ENCODE measurements around the gene HDAC4.

The HDAC4 gene

DNA sequence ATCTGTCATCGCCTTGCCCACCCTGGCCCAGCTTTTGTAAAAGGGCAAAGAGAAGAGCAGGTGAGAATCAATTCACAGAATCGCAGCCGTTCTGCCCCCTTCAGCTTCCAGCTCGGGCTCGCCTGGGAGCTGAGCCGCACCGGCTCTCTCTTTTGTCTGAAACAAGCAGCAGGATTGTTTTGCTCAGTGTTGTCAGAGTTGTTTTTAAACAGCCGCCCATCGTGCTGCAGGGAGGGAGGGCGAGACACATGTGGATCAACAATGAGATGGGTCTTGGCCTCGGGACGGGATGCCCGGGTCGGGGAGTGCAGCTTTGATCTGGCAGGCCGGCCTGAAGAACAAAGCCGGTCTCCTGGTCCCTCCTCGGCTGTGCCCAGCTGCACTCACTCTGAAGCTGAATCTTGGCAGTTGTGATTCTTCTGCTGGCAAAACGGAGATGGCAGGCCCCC is 39.7 kb upstream of the HDAC4 start:
- H3K36me3 ChIP-seq (ENCODE audit: control insufficient read depth in 2 of 2, insufficient read depth in 1 of 2, low read length in 2 of 2): no peaks in the 10 kb centered on the region
- POLR2A ChIA-PET: no interaction called here
- no peak overlapping the region for H3K27ac ChIP-seq (ENCODE audit: extremely low read depth, low read depth, low read length)
- no peak overlapping the region for H3K4me3 ChIP-seq (ENCODE audit: low read depth, low read length)
- H3K4me1 ChIP-seq (ENCODE audit: control insufficient read depth, insufficient read depth, low read length): no peaks in the 10 kb centered on the region
- CTCF ChIA-PET: no interaction called here
- no peaks in the 10 kb centered on the region for H3K9me3 ChIP-seq (ENCODE audit: control insufficient read depth, insufficient read depth, low read depth, low read length)
- TF ChIP-seq GLIS2 (tag by site-specific recombination; IDR thresholded peaks at IDR 0.05) (no peak), SCRT1 (tag by site-specific recombination; IDR thresholded peaks at IDR 0.05; ENCODE audit: borderline replicate concordance) (no peak), ZNF707 (tag by site-specific recombination; IDR thresholded peaks at IDR 0.05) (no peak), AEBP2 (tag by site-specific recombination; IDR thresholded peaks at IDR 0.05; ENCODE audit: borderline replicate concordance) (no peak), ZNF768 (tag by site-specific recombination; IDR thresholded peaks at IDR 0.05) (no peak), ZBTB21 (tag by site-specific recombination; IDR thresholded peaks at IDR 0.05) (no peak), ZNF391 (tag by site-specific recombination; IDR thresholded peaks at IDR 0.05; ENCODE audit: borderline replicate concordance, low read depth) (no peak), ZNF48 (tag by site-specific recombination; IDR thresholded peaks at IDR 0.05) (no peak), SP2 (tag by site-specific recombination; IDR thresholded peaks at IDR 0.05) (no peak), ZNF629 (tag by site-specific recombination; IDR thresholded peaks at IDR 0.05) (no peak), ZNF76 (tag by site-specific recombination; IDR thresholded peaks at IDR 0.05; ENCODE audit: borderline replicate concordance, low read depth) (no peak), SCRT2 (tag by site-specific recombination; IDR thresholded peaks at IDR 0.05) (no peak), ZNF658 (tag by site-specific recombination; IDR thresholded peaks at IDR 0.05) (no peak), ZNF169 (tag by site-specific recombination; IDR thresholded peaks at IDR 0.05) (no peak), ZNF202 (tag by site-specific recombination; IDR thresholded peaks at IDR 0.05; ENCODE audit: borderline replicate concordance) (no peak), ZIC2 (tag by site-specific recombination; IDR thresholded peaks at IDR 0.05) (no peak)

- TF ChIP-seq ZNF521 (tag by site-specific recombination; IDR thresholded peaks at IDR 0.05) (no peak), ZNF214 (tag by site-specific recombination; IDR thresholded peaks at IDR 0.05; ENCODE audit: borderline replicate concordance) (no peak), ZNF830 (tag by site-specific recombination; IDR thresholded peaks at IDR 0.05; ENCODE audit: low read depth) (no peak), ZNF561 (tag by site-specific recombination; IDR thresholded peaks at IDR 0.05; ENCODE audit: borderline replicate concordance) (no peak), BCL11B (tag by site-specific recombination; IDR thresholded peaks at IDR 0.05; ENCODE audit: low read depth) (no peak)
- Histone ChIP-seq H3K9me3 (ENCODE audit: control insufficient read depth, insufficient read depth, low read depth, low read length) (no peaks in the 10 kb centered on the region), H3K36me3 (ENCODE audit: control insufficient read depth in 2 of 2, insufficient read depth in 1 of 2, low read length in 2 of 2) (no peaks in the 10 kb centered on the region), H3K4me1 (ENCODE audit: control insufficient read depth, insufficient read depth, low read length) (no peaks in the 10 kb centered on the region), H3K4me3 (ENCODE audit: low read depth, low read length) (no peak overlapping the region), H3K27ac (ENCODE audit: extremely low read depth, low read depth, low read length) (no peak overlapping the region)
- POLR2A ChIA-PET: no interaction called here
- CTCF ChIA-PET: interaction anchor here (0.6 kb wide), 1 partner anchor 761 kb away, joined by 3 read pairs; no protein-coding TSS in a partner anchor
These were observed 39.0 kb upstream of the HDAC4 start for GRCh38 chr2:239439754-239440315.

DNA sequence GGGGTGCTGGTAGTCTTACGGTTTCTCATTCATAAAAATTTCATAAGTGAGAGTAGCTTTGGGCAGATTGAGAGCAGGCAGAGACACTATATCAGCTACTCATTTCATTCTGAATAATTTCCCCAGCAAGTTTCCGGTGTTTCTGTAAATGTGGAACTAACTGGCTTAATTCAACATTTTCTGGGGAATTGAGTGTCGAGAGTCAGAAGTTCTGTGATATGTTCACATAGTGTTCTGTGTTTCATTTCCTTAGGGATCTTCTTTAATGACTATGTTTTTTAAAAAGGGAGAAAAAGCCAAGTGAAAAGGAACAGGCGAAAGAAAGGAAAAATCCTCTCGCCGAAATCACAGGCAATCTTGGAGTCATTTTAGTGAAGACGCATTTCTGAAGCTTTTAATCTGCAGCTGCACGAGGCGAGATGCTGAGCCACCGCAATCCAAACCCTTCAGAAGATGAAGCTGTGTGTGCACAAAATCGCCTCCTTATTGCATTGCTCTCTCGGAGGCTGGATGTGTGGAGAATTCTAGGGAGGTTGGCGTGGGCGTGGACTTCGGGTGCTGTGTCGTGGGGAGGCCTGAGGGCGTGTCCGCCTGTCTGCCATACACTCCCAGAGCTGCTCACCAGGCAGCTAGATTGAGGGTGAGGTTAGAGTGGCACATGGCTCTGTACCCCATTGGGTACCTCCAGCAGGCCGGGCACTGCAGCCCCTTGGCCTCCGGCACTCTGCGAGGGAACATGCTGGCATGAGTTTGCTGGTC is 38.4 kb upstream of the HDAC4 start:
- CTCF ChIA-PET: interaction anchor here (0.6 kb wide), 1 partner anchor 760 kb away, joined by 3 read pairs; no protein-coding TSS in a partner anchor
- H3K4me3 ChIP-seq (ENCODE audit: low read depth, low read length): no peak overlapping the region
- POLR2A ChIA-PET: no interaction called here
- H3K36me3 ChIP-seq (ENCODE audit: control insufficient read depth in 2 of 2, insufficient read depth in 1 of 2, low read length in 2 of 2): no peaks in the 10 kb centered on the region
- no peaks in the 10 kb centered on the region for H3K4me1 ChIP-seq (ENCODE audit: control insufficient read depth, insufficient read depth, low read length)
- no peaks in the 10 kb centered on the region for H3K9me3 ChIP-seq (ENCODE audit: control insufficient read depth, insufficient read depth, low read depth, low read length)
- no peak overlapping the region for H3K27ac ChIP-seq (ENCODE audit: extremely low read depth, low read depth, low read length)
- TF ChIP-seq, protein P1, sequence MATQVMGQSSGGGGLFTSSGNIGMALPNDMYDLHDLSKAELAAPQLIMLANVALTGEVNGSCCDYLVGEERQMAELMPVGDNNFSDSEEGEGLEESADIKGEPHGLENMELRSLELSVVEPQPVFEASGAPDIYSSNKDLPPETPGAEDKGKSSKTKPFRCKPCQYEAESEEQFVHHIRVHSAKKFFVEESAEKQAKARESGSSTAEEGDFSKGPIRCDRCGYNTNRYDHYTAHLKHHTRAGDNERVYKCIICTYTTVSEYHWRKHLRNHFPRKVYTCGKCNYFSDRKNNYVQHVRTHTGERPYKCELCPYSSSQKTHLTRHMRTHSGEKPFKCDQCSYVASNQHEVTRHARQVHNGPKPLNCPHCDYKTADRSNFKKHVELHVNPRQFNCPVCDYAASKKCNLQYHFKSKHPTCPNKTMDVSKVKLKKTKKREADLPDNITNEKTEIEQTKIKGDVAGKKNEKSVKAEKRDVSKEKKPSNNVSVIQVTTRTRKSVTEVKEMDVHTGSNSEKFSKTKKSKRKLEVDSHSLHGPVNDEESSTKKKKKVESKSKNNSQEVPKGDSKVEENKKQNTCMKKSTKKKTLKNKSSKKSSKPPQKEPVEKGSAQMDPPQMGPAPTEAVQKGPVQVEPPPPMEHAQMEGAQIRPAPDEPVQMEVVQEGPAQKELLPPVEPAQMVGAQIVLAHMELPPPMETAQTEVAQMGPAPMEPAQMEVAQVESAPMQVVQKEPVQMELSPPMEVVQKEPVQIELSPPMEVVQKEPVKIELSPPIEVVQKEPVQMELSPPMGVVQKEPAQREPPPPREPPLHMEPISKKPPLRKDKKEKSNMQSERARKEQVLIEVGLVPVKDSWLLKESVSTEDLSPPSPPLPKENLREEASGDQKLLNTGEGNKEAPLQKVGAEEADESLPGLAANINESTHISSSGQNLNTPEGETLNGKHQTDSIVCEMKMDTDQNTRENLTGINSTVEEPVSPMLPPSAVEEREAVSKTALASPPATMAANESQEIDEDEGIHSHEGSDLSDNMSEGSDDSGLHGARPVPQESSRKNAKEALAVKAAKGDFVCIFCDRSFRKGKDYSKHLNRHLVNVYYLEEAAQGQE (tag by site-specific recombination; IDR thresholded peaks at IDR 0.05): no peak
- TF ChIP-seq ZSCAN16 (tag by site-specific recombination; IDR thresholded peaks at IDR 0.05): no peak
- no peak for TF ChIP-seq KLF10 (tag by site-specific recombination; IDR thresholded peaks at IDR 0.05)
- TF ChIP-seq KLF7 (tag by site-specific recombination; IDR thresholded peaks at IDR 0.05; ENCODE audit: borderline replicate concordance): no peak
- TF ChIP-seq ZNF202 (tag by site-specific recombination; IDR thresholded peaks at IDR 0.05; ENCODE audit: borderline replicate concordance): no peak
- no peak for TF ChIP-seq ZNF274 (IDR thresholded peaks at IDR 0.05; ENCODE audit: low read length)
- no peak for TF ChIP-seq ZNF274 (tag by site-specific recombination; IDR thresholded peaks at IDR 0.05; ENCODE audit: borderline replicate concordance)
- no peak for TF ChIP-seq ZNF664 (tag by site-specific recombination; IDR thresholded peaks at IDR 0.05)
